VCaP (cell line): ENCODE data around the gene AGBL1.

Experiments used
- H3K27ac ChIP-seq: fragments of 450-650 bp; 2 replicates; pipeline ENCODE4 v1.5.1; 2017
- CTCF ChIP-seq: fragments of 450-650 bp; conservative IDR thresholded peaks from 2 replicates; pipeline ENCODE4 v1.5.1; 2017; ENCODE audit warnings: mild to moderate bottlenecking, moderate library complexity

The AGBL1 gene

GRCh38 chr15:86935841-86936240, 856.2 kb downstream of the AGBL1 start:
- no peak for TF ChIP-seq CTCF
- H3K27ac ChIP-seq, result no peak overlapping the region

GRCh38 chr15:86942285-86942684, 862.6 kb downstream of the AGBL1 start:
- no peak for TF ChIP-seq CTCF
- H3K27ac ChIP-seq, result no peak overlapping the region

GRCh38 chr15:86948719-86949118, 869.0 kb downstream of the AGBL1 start:
- TF ChIP-seq CTCF, result no peak
- peak overlapping the region; percentile 48 for H3K27ac ChIP-seq

GRCh38 chr15:86959254-86959653, 879.6 kb downstream of the AGBL1 start:
- no peak for TF ChIP-seq CTCF
- H3K27ac ChIP-seq, result no peak overlapping the region

GRCh38 chr15:86961669-86962068, 882.0 kb downstream of the AGBL1 start:
- TF ChIP-seq CTCF, result no peak
- no peak overlapping the region for H3K27ac ChIP-seq

GRCh38 chr15:86964271-86964670, 884.6 kb downstream of the AGBL1 start:
- TF ChIP-seq CTCF, result no peak
- H3K27ac ChIP-seq, result no peak overlapping the region

GRCh38 chr15:86968244-86968643, 888.6 kb downstream of the AGBL1 start:
- no peak overlapping the region for H3K27ac ChIP-seq
- TF ChIP-seq CTCF, result no peak

GRCh38 chr15:86969364-86969763, 889.7 kb downstream of the AGBL1 start:
- no peak for TF ChIP-seq CTCF
- no peak overlapping the region for H3K27ac ChIP-seq
